GM19324 (cell line): ENCODE measurements around the gene TJP2.
"Not testable (repeated sequence)": the region's sequence is repeated elsewhere in the genome, so short reads cannot be mapped to it uniquely, and the experiment has no call there.

Source experiments
- ATAC-seq: cut with Tn5 transposase; IDR thresholded peaks from one replicate; pipeline ENCODE4 v1.9.1; 2021; ENCODE audit warnings: mild to moderate bottlenecking, moderate library complexity; ENCODE audit not compliant: unreplicated experiment, low FRiP score

The TJP2 gene

GRCh38 chr9:69272212-69272611, 98.1 kb downstream of the TJP2 start:
- no peak for ATAC-seq

- ATAC-seq, result no peak
Measured at GRCh38 chr9:69273161-69273560, 99.1 kb downstream of the TJP2 start.

GRCh38 chr9:69276775-69277174, 102.7 kb downstream of the TJP2 start:
- ATAC-seq, result no peak

GRCh38 chr9:69279084-69279731, 105.1 kb downstream of the TJP2 start:
- ATAC-seq, result no peak

GRCh38 chr9:69279733-69280132, 105.7 kb downstream of the TJP2 start:
- ATAC-seq, result no peak

- ATAC-seq, result no peak
Measured at GRCh38 chr9:69283003-69283402, 108.9 kb downstream of the TJP2 start.

GRCh38 chr9:69292078-69292477, 118.0 kb downstream of the TJP2 start:
- no peak for ATAC-seq

- ATAC-seq, result no peak
Measured at GRCh38 chr9:69293156-69293555, 119.1 kb downstream of the TJP2 start.

GRCh38 chr9:69295872-69296552, 121.9 kb downstream of the TJP2 start:
- no peak for ATAC-seq

GRCh38 chr9:69297300-69297980, 123.4 kb downstream of the TJP2 start:
- no peak for ATAC-seq

- no peak for ATAC-seq
Measured at GRCh38 chr9:69299315-69299714, 125.2 kb downstream of the TJP2 start.

GRCh38 chr9:69299826-69300225, 125.7 kb downstream of the TJP2 start:
- no peak for ATAC-seq

GRCh38 chr9:69303331-69303730, 129.3 kb downstream of the TJP2 start:
- no peak for ATAC-seq

- not testable (repeated sequence) for ATAC-seq
Measured at GRCh38 chr9:69306895-69307445, 132.9 kb downstream of the TJP2 start.

GRCh38 chr9:69307446-69308205, 133.5 kb downstream of the TJP2 start:
- ATAC-seq, result no peak

GRCh38 chr9:69308206-69308931, 134.3 kb downstream of the TJP2 start:
- ATAC-seq, result no peak

GRCh38 chr9:69313175-69313574, 139.1 kb downstream of the TJP2 start:
- ATAC-seq, result no peak

GRCh38 chr9:69314547-69314946, 140.5 kb downstream of the TJP2 start:
- ATAC-seq, result no peak

- no peak for ATAC-seq
Measured at GRCh38 chr9:69317081-69317480, 143.0 kb downstream of the TJP2 start.

- peak; percentile 43 for ATAC-seq
Measured at GRCh38 chr9:69317894-69318293, 143.8 kb downstream of the TJP2 start.
